GM18870 (cell line): ENCODE data around the gene DCST1.

ENCODE experiments used
- ATAC-seq: cut with Tn5 transposase; IDR thresholded peaks from one replicate; pipeline ENCODE4 v1.9.1; 2021; ENCODE audit warnings: moderate library complexity; ENCODE audit not compliant: unreplicated experiment

The DCST1 gene

GRCh38 chr1:155000726-155001424, 32.7 kb upstream of the DCST1 start:
- ATAC-seq = no peak

GRCh38 chr1:155001425-155001674, 32.3 kb upstream of the DCST1 start:
- ATAC-seq = no peak

- peak; percentile 43 for ATAC-seq
Observed at GRCh38 chr1:155001675-155002463, 31.8 kb upstream of the DCST1 start.

GRCh38 chr1:155002464-155003226, 31.0 kb upstream of the DCST1 start, which contains the start of gene ZBTB7B:
Gene ZBTB7B (plus strand): TSS chr1:155002802. CDS start chr1:155014661, 11,859 bp downstream.
- no peak for ATAC-seq

- ATAC-seq = no peak
Observed at GRCh38 chr1:155003227-155003765, 30.3 kb upstream of the DCST1 start.

- ATAC-seq = no peak
Observed at GRCh38 chr1:155003766-155004351, 29.8 kb upstream of the DCST1 start.

- no peak for ATAC-seq
Observed at GRCh38 chr1:155004352-155005075, 29.1 kb upstream of the DCST1 start.

GRCh38 chr1:155005076-155006011, 28.3 kb upstream of the DCST1 start:
- ATAC-seq = no peak

GRCh38 chr1:155006601-155007101, 27.0 kb upstream of the DCST1 start:
- no peak for ATAC-seq

- no peak for ATAC-seq
Observed at GRCh38 chr1:155007251-155007828, 26.3 kb upstream of the DCST1 start.

- ATAC-seq = no peak
Observed at GRCh38 chr1:155008015-155008941, 25.3 kb upstream of the DCST1 start.

- no peak for ATAC-seq
Observed at GRCh38 chr1:155009221-155009711, 24.4 kb upstream of the DCST1 start.

- ATAC-seq = no peak
Observed at GRCh38 chr1:155009742-155010141, 23.9 kb upstream of the DCST1 start.

GRCh38 chr1:155010211-155010918, 23.3 kb upstream of the DCST1 start:
- no peak for ATAC-seq

GRCh38 chr1:155011004-155011416, 22.6 kb upstream of the DCST1 start:
- ATAC-seq = no peak

GRCh38 chr1:155011437-155012025, 22.1 kb upstream of the DCST1 start:
- no peak for ATAC-seq
